HFFc6 (cell line): Measurements from ENCODE around the gene RNF213. TPM values are rescaled to one million over a fixed set of nuclear protein-coding genes. Genes with fewer than 3 reads are reported as not detected.

Experiments
- DNase-seq: peaks from one replicate; pipeline ENCODE4 v3.0.0-alpha.2; 2018
- H3K27ac Mint-ChIP-seq: 2 replicates; pipeline ENCODE4 v1.8.0; 2020; ENCODE audit warnings: mild to moderate bottlenecking, mixed read lengths
- H3K27me3 Mint-ChIP-seq: 2 replicates; pipeline ENCODE4 v1.8.0; 2021; ENCODE audit warnings: mild to moderate bottlenecking, moderate library complexity, mixed read lengths; ENCODE audit not compliant: insufficient read depth
- H3K36me3 Mint-ChIP-seq: 2 replicates; pipeline ENCODE4 v1.8.0; 2021; ENCODE audit warnings: low read depth, mixed read lengths
- H3K4me1 Mint-ChIP-seq: 2 replicates; pipeline ENCODE4 v1.8.0; 2020; ENCODE audit warnings: low read depth, mixed read lengths
- H3K4me3 Mint-ChIP-seq: 2 replicates; pipeline ENCODE4 v1.8.0; 2020; ENCODE audit warnings: mild to moderate bottlenecking, moderate library complexity, mixed read lengths
- H3K9me3 Mint-ChIP-seq: 2 replicates; pipeline ENCODE4 v1.8.0; 2020; ENCODE audit warnings: mild to moderate bottlenecking, mixed read lengths
- CTCF ChIP-seq: fragments of 200-600 bp; sonication (generic); IDR thresholded peaks from 2 replicates; pipeline ENCODE4 v1.5.0; 2021; ENCODE audit warnings: antibody characterized with exemption, mild to moderate bottlenecking
- total RNA-seq, 6 experiments: library from RNA; stranded (reverse); fragmentation: NEBNext Ultra II Directional; extraction: Animal tissue kit (Norgen Biotek cat#: 25700); gene quantifications; 2 replicates in 1 of 6; 3 replicates in 5 of 6; pipeline ENCODE4 v1.2.3, GENCODE V29; 2021

Gene RNF213
- total RNA-seq, 6 experiments from 2014 or later, result 42.0 to 51.6 (median 48.3) TPM

- H3K9me3 Mint-ChIP-seq, result no peaks in the 10 kb centered on the region
- H3K4me3 Mint-ChIP-seq, result no peak overlapping the region
- DNase-seq, result no peak
- peaks cover 4% of the 10 kb centered on the region for H3K27me3 Mint-ChIP-seq
- H3K4me1 Mint-ChIP-seq, result peaks cover 13% of the 10 kb centered on the region
- H3K27ac Mint-ChIP-seq, result peak overlapping the region; percentile 3; the same call in 1 of the 2 replicates
- no peak for TF ChIP-seq CTCF
- H3K36me3 Mint-ChIP-seq, result peaks cover 73% of the 10 kb centered on the region
Observed at GRCh38 chr17:80349151-80349651, 88.5 kb downstream of the RNF213 start.

- Mint-ChIP-seq H3K9me3 (no peaks in the 10 kb centered on the region), H3K4me3 (no peak overlapping the region), H3K4me1 (peaks cover 13% of the 10 kb centered on the region), H3K27ac (no peak overlapping the region; the same call in 1 of the 2 replicates), H3K27me3 (peaks cover 4% of the 10 kb centered on the region), H3K36me3 (peaks cover 67% of the 10 kb centered on the region)
- TF ChIP-seq CTCF, result no peak
- no peak for DNase-seq
Observed at GRCh38 chr17:80349751-80350150, 89.1 kb downstream of the RNF213 start.

GRCh38 chr17:80352216-80352895 is 91.7 kb downstream of the RNF213 start:
- no peak for TF ChIP-seq CTCF
- Mint-ChIP-seq H3K27ac (no peak overlapping the region), H3K4me1 (peaks cover 13% of the 10 kb centered on the region), H3K9me3 (no peaks in the 10 kb centered on the region), H3K36me3 (peaks cover 46% of the 10 kb centered on the region), H3K27me3 (peaks cover 4% of the 10 kb centered on the region), H3K4me3 (no peak overlapping the region)
- DNase-seq, result no peak

GRCh38 chr17:80352991-80353665 is 92.5 kb downstream of the RNF213 start:
- peaks cover 13% of the 10 kb centered on the region for H3K4me1 Mint-ChIP-seq
- no peak overlapping the region for H3K27ac Mint-ChIP-seq
- peaks cover 43% of the 10 kb centered on the region for H3K36me3 Mint-ChIP-seq
- H3K4me3 Mint-ChIP-seq, result no peak overlapping the region
- peaks cover 4% of the 10 kb centered on the region for H3K27me3 Mint-ChIP-seq
- DNase-seq, result no peak
- H3K9me3 Mint-ChIP-seq, result no peaks in the 10 kb centered on the region
- no peak for TF ChIP-seq CTCF

- no peaks in the 10 kb centered on the region for H3K9me3 Mint-ChIP-seq
- peaks cover 7% of the 10 kb centered on the region for H3K4me1 Mint-ChIP-seq
- DNase-seq, result no peak
- peaks cover 2% of the 10 kb centered on the region; the same call in 1 of the 2 replicates for H3K27me3 Mint-ChIP-seq
- H3K36me3 Mint-ChIP-seq, result peaks cover 41% of the 10 kb centered on the region
- TF ChIP-seq CTCF, result no peak
- H3K27ac Mint-ChIP-seq, result no peak overlapping the region
- no peak overlapping the region for H3K4me3 Mint-ChIP-seq
Observed at GRCh38 chr17:80353718-80354275, 93.1 kb downstream of the RNF213 start.
